PC-3 (cell line): Measurements from ENCODE around the gene INSM2.

ENCODE experiments used
- EZH2 ChIP-seq: fragments of 300-600 bp; sonication (generic); IDR thresholded peaks from one replicate; pipeline ENCODE4 v1.6.1; 2017; ENCODE audit warnings: antibody characterized with exemption, mild to moderate bottlenecking, low read length; ENCODE audit not compliant: unreplicated experiment
- EZH2phosphoT487 ChIP-seq: fragments of 300-600 bp; sonication (generic); IDR thresholded peaks from 2 replicates; pipeline ENCODE4 v1.6.1; 2018; ENCODE audit warnings: mild to moderate bottlenecking, antibody characterized with exemption, low read length, borderline replicate concordance
- TF ChIP-seq, protein P1 (sequence below): fragments of 300-600 bp; sonication (generic); conservative IDR thresholded peaks from 2 replicates; pipeline ENCODE4 v1.5.1; 2017; ENCODE audit warnings: antibody characterized with exemption, low read depth, mild to moderate bottlenecking, low read length

- TF ChIP-seq, protein P1, sequence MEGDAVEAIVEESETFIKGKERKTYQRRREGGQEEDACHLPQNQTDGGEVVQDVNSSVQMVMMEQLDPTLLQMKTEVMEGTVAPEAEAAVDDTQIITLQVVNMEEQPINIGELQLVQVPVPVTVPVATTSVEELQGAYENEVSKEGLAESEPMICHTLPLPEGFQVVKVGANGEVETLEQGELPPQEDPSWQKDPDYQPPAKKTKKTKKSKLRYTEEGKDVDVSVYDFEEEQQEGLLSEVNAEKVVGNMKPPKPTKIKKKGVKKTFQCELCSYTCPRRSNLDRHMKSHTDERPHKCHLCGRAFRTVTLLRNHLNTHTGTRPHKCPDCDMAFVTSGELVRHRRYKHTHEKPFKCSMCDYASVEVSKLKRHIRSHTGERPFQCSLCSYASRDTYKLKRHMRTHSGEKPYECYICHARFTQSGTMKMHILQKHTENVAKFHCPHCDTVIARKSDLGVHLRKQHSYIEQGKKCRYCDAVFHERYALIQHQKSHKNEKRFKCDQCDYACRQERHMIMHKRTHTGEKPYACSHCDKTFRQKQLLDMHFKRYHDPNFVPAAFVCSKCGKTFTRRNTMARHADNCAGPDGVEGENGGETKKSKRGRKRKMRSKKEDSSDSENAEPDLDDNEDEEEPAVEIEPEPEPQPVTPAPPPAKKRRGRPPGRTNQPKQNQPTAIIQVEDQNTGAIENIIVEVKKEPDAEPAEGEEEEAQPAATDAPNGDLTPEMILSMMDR: no peak
- TF ChIP-seq EZH2 (no peak), EZH2phosphoT487 (no peak)
Measured at GRCh38 chr14:35565871-35566464, 32.0 kb downstream of the INSM2 start.
